ENCODE results near the gene DNM3.

The DNM3 gene

GRCh38 chr1:171904778-171905450 is 63.6 kb downstream of the DNM3 start:
- Histone ChIP-seq H3K4me3 (ENCODE audit: low read depth in 1 of 5, low read length in 5 of 5) (no peak overlapping the region), H3K36me3 (ENCODE audit: control insufficient read depth in 5 of 5, insufficient read depth in 5 of 5, low read length in 5 of 5) (no peaks in the 10 kb centered on the region), H3K9ac (ENCODE audit: low read length in 5 of 5) (no peak overlapping the region), H3K27ac (ENCODE audit: low read depth, low read length) (no peak overlapping the region), H3K9me3 (ENCODE audit: control insufficient read depth in 5 of 5, low read length in 5 of 5) (no peaks in the 10 kb centered on the region), H3K27me3 (ENCODE audit: control insufficient read depth in 5 of 5, insufficient read depth in 4 of 5, low read length in 5 of 5) (peaks cover 0 to under 1% (median 0%) of the 10 kb centered on the region in 5 donors), H3K4me1 (ENCODE audit: control insufficient read depth in 5 of 5, insufficient read depth in 5 of 5, low read length in 5 of 5) (no peaks in the 10 kb centered on the region)

GRCh38 chr1:171909711-171910110 is 68.4 kb downstream of the DNM3 start:
- H3K27ac ChIP-seq (ENCODE audit: low read depth, low read length) = no peak overlapping the region
- H3K9ac ChIP-seq (ENCODE audit: low read length in 5 of 5) = no peak overlapping the region
- peaks cover 0 to 8% (median 0%) of the 10 kb centered on the region in 5 donors for H3K4me1 ChIP-seq (ENCODE audit: control insufficient read depth in 5 of 5, insufficient read depth in 5 of 5, low read length in 5 of 5)
- H3K27me3 ChIP-seq (ENCODE audit: control insufficient read depth in 5 of 5, insufficient read depth in 4 of 5, low read length in 5 of 5) = no peaks in the 10 kb centered on the region
- H3K4me3 ChIP-seq (ENCODE audit: low read depth in 1 of 5, low read length in 5 of 5) = no peak overlapping the region
- H3K36me3 ChIP-seq (ENCODE audit: control insufficient read depth in 5 of 5, insufficient read depth in 5 of 5, low read length in 5 of 5) = no peaks in the 10 kb centered on the region
- H3K9me3 ChIP-seq (ENCODE audit: control insufficient read depth in 5 of 5, low read length in 5 of 5) = no peaks in the 10 kb centered on the region

GRCh38 chr1:171910786-171911185 is 69.5 kb downstream of the DNM3 start:
- H3K4me3 ChIP-seq (ENCODE audit: low read depth in 1 of 5, low read length in 5 of 5) = no peak overlapping the region
- H3K27ac ChIP-seq (ENCODE audit: low read depth, low read length) = no peak overlapping the region
- no peaks in the 10 kb centered on the region for H3K27me3 ChIP-seq (ENCODE audit: control insufficient read depth in 5 of 5, insufficient read depth in 4 of 5, low read length in 5 of 5)
- H3K4me1 ChIP-seq (ENCODE audit: control insufficient read depth in 5 of 5, insufficient read depth in 5 of 5, low read length in 5 of 5) = peaks cover 0 to 8% (median 0%) of the 10 kb centered on the region in 5 donors
- no peaks in the 10 kb centered on the region for H3K36me3 ChIP-seq (ENCODE audit: control insufficient read depth in 5 of 5, insufficient read depth in 5 of 5, low read length in 5 of 5)
- no peaks in the 10 kb centered on the region for H3K9me3 ChIP-seq (ENCODE audit: control insufficient read depth in 5 of 5, low read length in 5 of 5)
- no peak overlapping the region for H3K9ac ChIP-seq (ENCODE audit: low read length in 5 of 5)

DNA sequence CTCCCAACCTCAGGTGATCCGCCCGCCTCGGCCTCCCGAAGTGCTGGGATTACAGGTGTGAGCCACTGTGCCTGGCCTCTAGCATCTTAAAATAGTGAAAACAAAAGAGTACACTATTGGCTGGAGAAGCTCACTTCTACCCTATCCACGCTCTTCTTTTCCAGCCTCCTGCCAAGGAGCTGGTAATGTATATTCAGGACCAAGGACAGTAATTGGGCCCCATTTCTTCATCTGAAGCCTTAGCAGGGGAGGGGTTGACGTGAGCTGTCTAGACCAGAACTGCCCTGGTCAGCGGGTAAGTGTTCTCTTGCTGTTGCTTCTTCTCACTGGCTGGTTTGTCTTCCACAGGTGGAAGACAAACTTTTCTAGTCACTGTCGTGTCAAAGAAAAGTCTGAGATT is 70.2 kb downstream of the DNM3 start:
- Histone ChIP-seq H3K27me3 (ENCODE audit: control insufficient read depth in 5 of 5, insufficient read depth in 4 of 5, low read length in 5 of 5) (no peaks in the 10 kb centered on the region), H3K9me3 (ENCODE audit: control insufficient read depth in 5 of 5, low read length in 5 of 5) (no peaks in the 10 kb centered on the region), H3K9ac (ENCODE audit: low read length in 5 of 5) (no peak overlapping the region), H3K4me3 (ENCODE audit: low read depth in 1 of 5, low read length in 5 of 5) (no peak overlapping the region), H3K36me3 (ENCODE audit: control insufficient read depth in 5 of 5, insufficient read depth in 5 of 5, low read length in 5 of 5) (no peaks in the 10 kb centered on the region), H3K27ac (ENCODE audit: low read depth, low read length) (no peak overlapping the region), H3K4me1 (ENCODE audit: control insufficient read depth in 5 of 5, insufficient read depth in 5 of 5, low read length in 5 of 5) (peaks cover 0 to 8% (median 0%) of the 10 kb centered on the region in 5 donors)

DNA sequence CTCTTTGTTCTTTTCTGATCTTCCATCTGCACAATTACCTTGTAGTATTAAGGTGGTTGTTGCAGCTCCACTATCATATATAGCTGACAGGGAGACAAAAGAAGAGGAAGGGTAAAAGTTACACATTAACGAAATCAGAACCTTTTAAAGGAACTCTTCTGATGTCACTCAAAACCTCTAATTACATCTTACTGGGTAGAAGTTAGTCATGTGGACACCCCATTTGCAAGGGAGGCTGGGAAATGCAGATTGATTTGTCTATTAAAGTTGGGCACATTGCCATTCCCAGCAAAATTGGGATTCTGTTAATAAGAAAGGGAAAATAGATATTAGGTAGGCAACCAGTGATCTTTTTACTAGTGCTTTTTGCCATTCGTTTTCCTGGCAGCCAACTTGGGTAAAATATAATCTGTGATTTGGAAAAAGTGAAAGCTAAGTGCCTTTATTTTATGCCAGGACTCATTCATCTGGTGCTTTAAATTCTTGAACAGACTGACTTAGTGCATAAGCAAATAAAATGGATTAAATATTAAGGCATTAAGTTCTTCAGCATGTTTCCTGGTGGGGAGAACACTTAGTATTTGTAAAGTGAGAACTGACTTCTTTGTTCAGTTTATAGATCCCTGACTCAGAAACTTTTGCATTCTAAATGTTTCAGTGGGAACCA is 71.3 kb downstream of the DNM3 start:
- no peaks in the 10 kb centered on the region for H3K27me3 ChIP-seq (ENCODE audit: control insufficient read depth in 5 of 5, insufficient read depth in 4 of 5, low read length in 5 of 5)
- H3K9me3 ChIP-seq (ENCODE audit: control insufficient read depth in 5 of 5, low read length in 5 of 5) = no peaks in the 10 kb centered on the region
- H3K36me3 ChIP-seq (ENCODE audit: control insufficient read depth in 5 of 5, insufficient read depth in 5 of 5, low read length in 5 of 5) = no peaks in the 10 kb centered on the region
- no peak overlapping the region for H3K27ac ChIP-seq (ENCODE audit: low read depth, low read length)
- no peak overlapping the region for H3K4me3 ChIP-seq (ENCODE audit: low read depth in 1 of 5, low read length in 5 of 5)
- peaks cover 0 to 8% (median 0%) of the 10 kb centered on the region in 5 donors for H3K4me1 ChIP-seq (ENCODE audit: control insufficient read depth in 5 of 5, insufficient read depth in 5 of 5, low read length in 5 of 5)
- no peak overlapping the region for H3K9ac ChIP-seq (ENCODE audit: low read length in 5 of 5)

DNA sequence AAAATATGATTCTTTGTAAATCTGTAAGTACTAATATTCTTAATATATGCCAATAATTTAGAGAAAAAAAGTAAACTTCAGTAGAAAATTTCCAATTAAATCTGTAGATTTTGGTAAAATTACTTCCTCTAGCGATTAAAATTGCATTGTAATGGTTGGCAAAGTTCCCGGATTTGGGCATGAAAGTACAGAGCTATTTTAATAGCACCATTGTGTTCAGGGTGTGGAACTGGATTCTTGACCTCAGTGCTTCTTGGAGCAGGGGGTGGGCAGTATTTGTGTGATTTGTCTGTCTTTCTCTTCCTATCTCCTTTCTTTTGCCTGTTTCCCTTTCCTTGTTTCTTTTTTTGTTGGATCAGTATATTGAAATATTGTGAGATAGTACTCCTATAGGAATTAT is 72.1 kb downstream of the DNM3 start:
- H3K4me3 ChIP-seq (ENCODE audit: low read depth in 1 of 5, low read length in 5 of 5) = no peak overlapping the region
- H3K27me3 ChIP-seq (ENCODE audit: control insufficient read depth in 5 of 5, insufficient read depth in 4 of 5, low read length in 5 of 5) = no peaks in the 10 kb centered on the region
- H3K4me1 ChIP-seq (ENCODE audit: control insufficient read depth in 5 of 5, insufficient read depth in 5 of 5, low read length in 5 of 5) = peaks cover 0 to 8% (median 0%) of the 10 kb centered on the region in 5 donors
- no peak overlapping the region for H3K27ac ChIP-seq (ENCODE audit: low read depth, low read length)
- H3K9ac ChIP-seq (ENCODE audit: low read length in 5 of 5) = no peak overlapping the region
- no peaks in the 10 kb centered on the region for H3K36me3 ChIP-seq (ENCODE audit: control insufficient read depth in 5 of 5, insufficient read depth in 5 of 5, low read length in 5 of 5)
- H3K9me3 ChIP-seq (ENCODE audit: control insufficient read depth in 5 of 5, low read length in 5 of 5) = no peaks in the 10 kb centered on the region

DNA sequence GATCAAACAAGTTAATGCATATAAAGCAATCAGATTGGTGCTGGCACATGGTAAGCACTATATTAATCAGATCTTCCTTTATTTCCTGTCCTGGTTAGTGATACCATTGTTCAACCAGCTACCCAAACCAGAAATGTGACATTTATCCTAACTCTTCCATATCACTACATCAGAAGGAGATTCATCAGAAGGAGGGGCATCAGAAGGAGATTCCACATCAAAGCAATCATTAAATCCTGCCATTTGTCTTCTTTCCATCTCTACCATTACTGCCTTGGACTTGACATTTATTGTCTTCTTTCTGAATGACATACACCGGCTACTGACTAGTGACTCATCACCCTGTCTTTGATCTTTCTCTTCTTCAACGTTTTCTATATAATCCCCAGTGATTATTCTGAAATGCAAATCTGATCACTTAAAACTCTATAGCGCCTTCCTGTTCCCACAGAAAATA is 75.0 kb downstream of the DNM3 start:
- H3K9me3 ChIP-seq (ENCODE audit: control insufficient read depth in 5 of 5, low read length in 5 of 5) = no peaks in the 10 kb centered on the region
- no peak overlapping the region for H3K9ac ChIP-seq (ENCODE audit: low read length in 5 of 5)
- H3K4me3 ChIP-seq (ENCODE audit: low read depth in 1 of 5, low read length in 5 of 5) = no peak overlapping the region
- peaks cover 0 to 8% (median 0%) of the 10 kb centered on the region in 5 donors for H3K4me1 ChIP-seq (ENCODE audit: control insufficient read depth in 5 of 5, insufficient read depth in 5 of 5, low read length in 5 of 5)
- no peaks in the 10 kb centered on the region for H3K27me3 ChIP-seq (ENCODE audit: control insufficient read depth in 5 of 5, insufficient read depth in 4 of 5, low read length in 5 of 5)
- no peak overlapping the region for H3K27ac ChIP-seq (ENCODE audit: low read depth, low read length)
- no peaks in the 10 kb centered on the region for H3K36me3 ChIP-seq (ENCODE audit: control insufficient read depth in 5 of 5, insufficient read depth in 5 of 5, low read length in 5 of 5)

DNA sequence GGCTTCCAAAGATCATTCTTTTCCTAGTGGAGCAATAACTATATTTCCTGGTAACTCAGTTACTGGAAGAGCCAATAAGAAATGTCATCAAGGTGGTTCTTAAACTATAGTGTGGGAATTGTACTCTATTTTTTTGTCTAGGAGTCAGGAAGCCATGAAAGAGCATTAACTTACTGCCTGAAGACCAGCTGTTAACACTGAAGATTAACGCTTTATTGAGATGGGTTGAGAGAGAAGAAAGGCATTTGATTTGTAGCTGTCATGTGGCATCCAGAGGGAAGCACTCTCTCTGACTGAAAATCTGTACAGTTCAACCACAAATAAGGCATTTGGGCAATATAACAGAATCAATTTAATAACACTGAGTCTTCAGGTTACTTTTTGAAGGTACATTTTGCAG is 76.0 kb downstream of the DNM3 start:
- Histone ChIP-seq H3K9me3 (ENCODE audit: control insufficient read depth in 5 of 5, low read length in 5 of 5) (no peaks in the 10 kb centered on the region), H3K4me1 (ENCODE audit: control insufficient read depth in 5 of 5, insufficient read depth in 5 of 5, low read length in 5 of 5) (peaks cover 0 to 5% (median 0%) of the 10 kb centered on the region in 5 donors), H3K4me3 (ENCODE audit: low read depth in 1 of 5, low read length in 5 of 5) (no peak overlapping the region), H3K27ac (ENCODE audit: low read depth, low read length) (no peak overlapping the region), H3K36me3 (ENCODE audit: control insufficient read depth in 5 of 5, insufficient read depth in 5 of 5, low read length in 5 of 5) (no peaks in the 10 kb centered on the region), H3K27me3 (ENCODE audit: control insufficient read depth in 5 of 5, insufficient read depth in 4 of 5, low read length in 5 of 5) (no peaks in the 10 kb centered on the region), H3K9ac (ENCODE audit: low read length in 5 of 5) (no peak overlapping the region)

DNA sequence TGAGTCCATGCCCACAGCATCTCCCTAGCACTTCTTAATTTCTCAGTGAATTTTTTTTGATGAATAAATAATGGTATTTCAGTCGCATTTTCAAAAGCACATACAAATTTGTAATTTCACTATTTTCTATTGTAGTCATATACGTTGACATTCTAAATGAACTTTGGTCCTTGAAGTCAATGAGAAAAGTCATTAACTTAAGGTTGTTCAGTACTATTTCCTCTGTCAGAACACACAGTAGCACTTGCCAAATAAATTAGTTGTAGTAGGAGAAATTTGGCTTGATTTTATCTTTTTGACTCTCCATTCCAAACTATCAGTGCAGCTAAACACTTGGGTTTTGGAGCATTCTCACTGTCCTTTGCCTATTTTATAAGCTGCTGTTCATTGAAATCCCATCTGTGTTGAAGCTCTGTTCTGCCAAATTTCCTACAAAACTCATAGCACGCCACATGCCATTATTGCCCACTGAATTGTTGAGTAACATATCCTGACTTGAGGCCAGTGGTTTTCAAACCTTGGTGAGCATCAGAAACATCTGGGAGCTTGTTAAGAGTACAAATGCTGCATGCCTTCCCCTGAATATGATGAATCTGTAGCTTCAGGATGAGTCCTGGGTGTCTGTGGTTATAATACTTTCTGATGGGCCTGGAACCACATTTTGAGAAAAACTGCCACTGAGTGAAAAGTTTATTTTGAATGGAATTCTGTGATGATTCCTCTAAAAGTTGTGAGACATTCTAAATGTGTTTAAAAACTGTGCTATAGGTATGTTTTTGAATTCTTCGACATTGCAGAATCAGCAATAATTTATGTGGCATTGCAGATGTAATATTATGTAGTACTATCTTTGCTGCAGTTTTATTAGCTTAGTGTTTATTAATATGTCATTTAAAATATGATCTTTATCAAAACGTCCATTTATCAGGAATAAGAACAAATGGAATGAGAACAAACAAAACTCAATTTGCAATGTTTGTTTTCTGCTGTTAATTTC is 78.9 kb downstream of the DNM3 start:
- no peak overlapping the region for H3K9ac ChIP-seq (ENCODE audit: low read length in 5 of 5)
- no peak overlapping the region for H3K4me3 ChIP-seq (ENCODE audit: low read depth in 1 of 5, low read length in 5 of 5)
- no peak overlapping the region for H3K27ac ChIP-seq (ENCODE audit: low read depth, low read length)
- H3K27me3 ChIP-seq (ENCODE audit: control insufficient read depth in 5 of 5, insufficient read depth in 4 of 5, low read length in 5 of 5) = no peaks in the 10 kb centered on the region
- H3K36me3 ChIP-seq (ENCODE audit: control insufficient read depth in 5 of 5, insufficient read depth in 5 of 5, low read length in 5 of 5) = no peaks in the 10 kb centered on the region
- no peaks in the 10 kb centered on the region for H3K9me3 ChIP-seq (ENCODE audit: control insufficient read depth in 5 of 5, low read length in 5 of 5)
- no peaks in the 10 kb centered on the region for H3K4me1 ChIP-seq (ENCODE audit: control insufficient read depth in 5 of 5, insufficient read depth in 5 of 5, low read length in 5 of 5)
